Bone marrow (tissue), 2 donors: Measurements from ENCODE around the gene EPHB6.

Source experiments
- DNase-seq, 2 donors: peaks; one replicate each; lab custom pipeline; 2025; lab: John Stamatoyannopoulos, UW

EPHB6 gene

GRCh38 chr7:142880876-142881505 is 26.1 kb downstream of the EPHB6 start:
- DNase-seq = no peak

DNA sequence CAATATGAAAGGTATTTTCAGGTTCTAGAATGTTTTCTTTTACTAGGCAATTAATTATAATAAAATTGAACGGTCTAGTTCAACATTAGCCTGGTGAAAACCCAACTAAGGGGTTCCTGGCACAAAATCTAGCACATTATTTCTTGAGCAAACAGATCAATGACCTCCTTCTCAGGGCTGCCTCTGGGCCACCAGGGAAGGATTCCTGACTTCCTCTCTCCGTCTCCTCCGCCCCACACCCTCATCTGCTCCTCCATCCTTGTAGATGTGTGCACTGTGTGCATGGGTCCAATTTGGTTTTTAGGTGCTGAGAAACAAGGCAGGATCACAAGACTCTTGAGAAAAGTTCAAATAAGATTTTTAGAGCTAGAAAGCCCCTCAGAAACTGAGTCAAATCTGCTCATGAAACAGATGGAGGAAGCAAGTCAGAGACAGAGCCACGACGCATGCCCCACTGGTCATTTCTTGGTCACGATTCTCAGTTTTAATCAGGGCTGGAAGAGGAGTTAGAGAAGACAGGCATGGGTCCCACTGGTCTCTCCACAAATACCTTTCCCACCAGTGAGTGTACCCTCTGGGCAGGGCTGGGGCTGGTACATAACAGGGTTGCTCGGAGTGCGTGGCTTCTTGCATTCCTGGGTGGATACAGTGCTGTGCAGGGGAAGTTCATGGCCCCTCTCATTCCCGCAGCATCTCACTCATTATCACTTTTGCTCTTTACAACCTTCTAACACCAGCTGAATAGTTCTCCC is 26.9 kb downstream of the EPHB6 start:
- DNase-seq = no peak

GRCh38 chr7:142882338-142882678 is 27.4 kb downstream of the EPHB6 start:
- DNase-seq = no peak

GRCh38 chr7:142883145-142883544 is 28.3 kb downstream of the EPHB6 start:
- DNase-seq = no peak

DNA sequence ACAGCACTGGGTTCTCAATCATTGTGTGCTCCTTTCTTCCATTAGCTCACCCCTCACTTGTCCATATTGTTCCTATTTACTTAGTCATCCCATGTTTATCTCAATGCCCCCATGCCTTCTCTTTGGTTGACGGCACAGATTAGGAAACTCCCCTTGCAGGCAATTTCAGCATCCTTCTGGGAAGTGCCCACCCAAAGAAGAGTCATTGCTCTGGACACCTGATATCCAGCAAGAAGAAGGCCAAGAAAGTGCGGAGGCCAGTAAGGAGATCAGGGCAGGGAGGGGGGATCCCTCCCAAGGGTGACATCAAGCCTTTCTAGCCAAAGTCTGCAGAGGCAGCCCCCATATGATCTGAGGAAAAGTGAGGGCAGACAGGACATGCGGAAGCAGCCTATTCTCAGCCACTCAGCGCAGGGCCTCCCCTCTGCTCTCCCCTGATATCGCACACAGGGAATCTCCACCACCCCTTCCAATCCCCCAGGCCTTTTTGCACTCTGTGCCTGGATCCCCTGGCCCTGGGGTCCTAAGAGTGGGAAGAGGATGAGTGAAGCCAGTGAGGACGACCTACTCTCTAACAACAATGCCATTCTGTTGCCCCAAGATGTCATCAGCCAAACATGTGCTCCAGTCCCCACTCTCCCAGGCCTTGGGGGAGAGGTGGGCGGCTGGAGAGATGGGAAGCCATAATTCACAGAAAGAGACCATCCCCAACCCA is 28.9 kb downstream of the EPHB6 start:
- no peak for DNase-seq

- no peak for DNase-seq
Measured at GRCh38 chr7:142884286-142884640, 29.4 kb downstream of the EPHB6 start.

DNA sequence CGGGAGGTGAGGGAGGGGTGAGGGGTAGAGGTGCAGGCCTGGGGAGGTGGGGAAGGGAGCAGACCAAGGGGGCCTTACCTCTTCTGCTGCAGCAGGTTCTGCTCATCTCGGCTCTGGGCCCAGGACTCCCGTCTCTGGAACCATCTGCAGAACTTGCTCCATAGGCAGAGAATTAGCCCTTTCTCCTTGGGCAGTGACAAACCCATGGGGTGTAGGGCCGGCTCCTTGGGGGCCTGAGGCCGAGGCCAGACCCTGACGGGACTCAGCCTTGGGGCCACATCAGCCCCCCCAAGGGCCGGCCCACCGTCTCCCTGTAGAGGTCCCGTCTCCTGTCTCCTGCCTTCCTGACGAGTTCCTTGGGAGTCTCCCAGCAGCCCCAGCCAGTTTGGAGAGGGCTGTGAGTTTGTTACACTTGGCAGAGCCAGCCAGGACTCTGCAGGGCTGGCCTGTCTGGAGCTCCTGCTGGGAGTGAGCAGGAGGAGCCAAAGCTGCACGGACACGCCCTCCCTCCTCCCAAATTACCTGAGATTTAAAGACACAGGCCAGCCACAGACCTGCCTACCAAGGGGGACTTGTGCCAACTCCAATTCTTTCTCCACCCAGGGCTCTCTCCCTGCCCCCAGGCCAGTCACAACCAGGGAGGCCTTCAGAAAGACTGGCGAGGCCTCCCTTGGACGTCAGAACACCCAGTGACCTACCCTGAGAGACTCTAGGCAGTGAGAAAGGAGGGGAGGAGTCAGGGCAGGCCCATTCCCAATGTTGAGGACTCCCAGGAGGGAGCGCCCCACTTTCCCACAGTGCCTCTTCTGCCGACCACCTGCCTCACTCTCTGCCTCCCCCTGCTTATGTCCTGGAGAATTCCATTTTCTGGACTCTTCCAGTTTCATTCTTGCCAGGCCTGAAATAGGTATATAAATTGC is 30.7 kb downstream of the EPHB6 start, which contains the start of gene TRPV6:
TSS of gene TRPV6 (minus strand) at position 435 of the 920 bp plus-strand sequence.
- DNase-seq = no peak

DNA sequence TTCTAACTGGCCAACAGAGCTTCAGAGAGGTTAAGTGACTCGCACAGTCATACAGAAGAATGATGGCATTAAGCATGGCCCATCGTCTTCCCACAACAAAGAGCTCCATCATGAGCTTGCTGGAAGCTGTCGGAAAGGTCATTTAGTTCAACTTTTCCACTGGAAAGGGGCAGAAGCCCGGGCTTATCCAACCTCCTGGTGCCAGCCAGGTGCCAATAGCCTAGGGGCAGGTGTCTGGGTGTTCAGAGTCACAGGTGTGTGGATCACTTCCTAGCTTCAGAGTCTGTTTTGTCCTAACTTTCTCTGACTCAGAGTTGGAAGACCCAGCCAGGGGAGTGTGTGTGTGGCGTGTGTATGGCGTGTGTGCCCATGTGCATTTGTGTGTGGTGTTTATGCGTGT is 32.0 kb downstream of the EPHB6 start:
- DNase-seq = no peak

DNA sequence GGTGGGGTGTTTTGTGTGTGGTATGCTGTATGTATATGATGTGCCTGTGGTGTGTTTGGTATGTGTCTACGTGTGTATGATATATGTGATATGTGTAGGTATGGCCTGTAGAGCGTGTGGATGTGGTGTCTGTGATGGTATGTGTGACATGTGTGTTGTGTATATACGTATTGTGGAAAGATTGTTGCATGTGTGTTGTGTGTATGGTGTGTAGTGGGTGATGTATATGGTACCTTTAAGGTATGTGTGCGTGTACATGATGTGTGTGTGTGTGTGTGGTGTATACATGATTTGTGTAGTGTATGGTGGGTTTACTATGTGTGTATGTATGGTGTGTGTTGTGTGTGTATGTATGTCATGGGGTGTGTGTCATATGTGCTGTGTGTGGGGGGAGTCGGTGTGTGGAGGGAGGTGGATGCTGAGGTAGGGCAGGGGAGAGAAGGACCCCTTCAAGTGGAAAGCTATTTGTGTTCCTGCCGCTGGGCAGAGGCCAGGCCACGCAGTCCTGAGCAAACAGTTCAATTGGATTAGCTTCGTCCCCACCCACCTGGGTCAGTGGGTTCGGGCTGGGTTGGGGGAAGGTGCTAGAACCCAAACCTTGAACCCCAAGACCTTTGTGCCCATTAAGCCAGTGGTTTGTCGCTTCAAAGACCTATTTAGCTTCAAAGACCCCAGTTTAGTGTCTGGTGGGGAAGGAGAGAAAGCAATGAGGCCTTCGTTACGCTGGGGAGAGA is 32.6 kb downstream of the EPHB6 start:
- DNase-seq = no peak

DNA sequence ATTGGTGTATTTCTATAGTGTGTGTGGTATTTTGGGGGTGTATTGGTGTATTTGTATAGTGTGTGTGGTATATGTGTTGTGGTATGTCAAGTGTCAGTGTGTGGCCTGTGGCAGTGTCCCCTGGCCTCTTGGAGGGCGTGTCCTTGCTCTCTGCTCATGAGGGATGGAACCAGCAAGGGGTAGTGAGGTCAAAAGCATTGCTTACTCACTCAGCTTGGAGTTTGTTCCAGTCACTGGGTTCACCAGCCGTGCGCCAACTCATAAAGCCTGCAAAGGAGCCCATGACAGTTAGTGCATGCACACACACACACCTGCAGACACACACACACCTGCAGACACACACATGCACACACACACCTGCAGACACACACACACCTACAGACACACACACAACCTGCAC is 34.9 kb downstream of the EPHB6 start:
- no peak for DNase-seq

- DNase-seq = no peak
Measured at GRCh38 chr7:142890874-142891485, 36.1 kb downstream of the EPHB6 start.

- no peak for DNase-seq
Measured at GRCh38 chr7:142891490-142892082, 36.7 kb downstream of the EPHB6 start.

DNA sequence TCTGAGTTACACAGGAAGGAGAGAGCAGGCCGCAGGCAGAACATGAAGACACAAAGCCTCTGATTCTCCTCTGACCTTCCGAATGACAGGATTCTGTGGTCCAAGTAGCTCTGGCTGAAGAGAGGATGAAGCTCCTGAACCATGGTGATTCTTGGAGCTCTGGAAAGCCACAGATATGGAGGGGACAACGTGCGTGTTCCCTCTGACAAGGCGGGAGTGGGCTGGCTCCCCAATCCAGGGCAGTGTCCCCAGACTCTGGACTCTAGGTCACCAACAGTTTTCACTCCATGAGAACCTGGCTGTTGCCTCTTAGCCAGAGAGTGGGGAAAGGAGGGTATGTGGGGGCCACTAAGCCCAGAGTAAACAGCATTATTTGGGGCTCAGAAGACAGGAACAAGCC is 38.1 kb downstream of the EPHB6 start:
- DNase-seq = no peak

DNA sequence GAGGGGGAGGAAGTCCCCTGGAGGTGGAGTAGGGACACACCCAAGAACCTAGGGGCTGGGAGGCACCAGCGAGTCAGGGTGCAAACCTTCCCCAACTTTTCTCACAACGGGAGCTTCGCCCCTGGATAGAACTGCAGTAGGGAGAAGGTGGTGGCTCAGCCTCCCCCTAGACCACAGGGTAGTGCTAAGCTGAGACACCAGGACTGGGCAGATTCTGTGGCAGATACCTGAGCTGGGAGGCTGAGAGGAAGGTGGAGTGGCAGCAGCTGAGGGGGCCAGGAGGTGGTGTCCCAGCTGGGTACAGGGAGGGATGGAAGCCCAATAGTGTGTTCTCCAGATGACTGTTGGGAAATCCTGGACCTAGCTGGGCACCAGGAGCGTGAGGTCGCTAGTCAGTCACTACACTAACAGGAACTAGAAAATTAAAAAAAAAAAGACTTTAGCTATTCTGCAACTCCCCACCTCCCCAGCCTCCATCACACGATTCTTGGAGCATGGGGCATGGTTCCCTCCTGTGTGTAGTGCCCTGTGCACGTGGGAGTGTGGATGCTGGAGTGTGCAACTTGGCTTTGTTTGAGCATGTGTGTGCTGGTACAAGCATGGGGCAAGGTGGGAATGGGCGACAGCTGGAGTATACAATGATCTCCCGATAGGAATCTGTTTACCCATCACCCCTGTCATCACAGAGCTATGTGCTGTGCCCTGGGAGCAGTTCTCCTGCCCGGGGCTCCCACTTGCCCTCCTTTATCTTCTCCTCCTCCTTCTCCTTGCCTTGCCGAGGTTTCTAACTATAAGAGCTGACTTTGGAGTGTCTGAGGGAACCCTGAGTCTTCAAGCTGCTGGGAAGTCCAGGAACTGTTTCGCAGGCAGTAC is 39.5 kb downstream of the EPHB6 start:
- no peak for DNase-seq

DNA sequence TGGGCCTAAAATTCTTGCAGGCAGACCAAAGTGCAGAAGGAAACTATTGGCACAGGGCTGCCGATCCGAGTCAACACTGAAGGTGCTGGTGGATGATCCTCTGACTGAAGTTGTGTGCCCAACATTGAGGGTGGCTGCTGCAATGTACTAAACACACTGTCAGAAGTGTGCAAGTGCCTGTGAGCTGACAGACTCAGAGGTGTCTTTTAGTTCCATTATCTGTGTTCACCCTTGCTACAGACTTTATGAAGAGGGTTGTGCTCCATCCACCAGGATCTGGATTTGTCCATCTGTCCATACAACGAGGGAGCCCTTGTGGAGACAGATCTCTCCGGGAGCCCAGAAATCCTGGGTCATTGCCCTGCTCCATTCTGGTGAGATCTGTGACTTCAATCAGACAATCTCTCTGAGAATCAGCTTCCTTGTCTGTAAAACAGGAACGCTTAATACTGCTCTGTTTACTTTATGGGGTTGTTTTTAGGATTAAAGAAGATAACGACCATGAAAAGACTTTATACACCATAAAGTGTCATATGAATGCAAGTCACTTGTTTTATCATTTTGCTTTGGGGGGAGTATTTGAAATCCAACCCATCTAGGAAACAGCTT is 40.2 kb downstream of the EPHB6 start:
- DNase-seq = no peak

- DNase-seq = no peak
Measured at GRCh38 chr7:142896151-142896550, 41.3 kb downstream of the EPHB6 start.

DNA sequence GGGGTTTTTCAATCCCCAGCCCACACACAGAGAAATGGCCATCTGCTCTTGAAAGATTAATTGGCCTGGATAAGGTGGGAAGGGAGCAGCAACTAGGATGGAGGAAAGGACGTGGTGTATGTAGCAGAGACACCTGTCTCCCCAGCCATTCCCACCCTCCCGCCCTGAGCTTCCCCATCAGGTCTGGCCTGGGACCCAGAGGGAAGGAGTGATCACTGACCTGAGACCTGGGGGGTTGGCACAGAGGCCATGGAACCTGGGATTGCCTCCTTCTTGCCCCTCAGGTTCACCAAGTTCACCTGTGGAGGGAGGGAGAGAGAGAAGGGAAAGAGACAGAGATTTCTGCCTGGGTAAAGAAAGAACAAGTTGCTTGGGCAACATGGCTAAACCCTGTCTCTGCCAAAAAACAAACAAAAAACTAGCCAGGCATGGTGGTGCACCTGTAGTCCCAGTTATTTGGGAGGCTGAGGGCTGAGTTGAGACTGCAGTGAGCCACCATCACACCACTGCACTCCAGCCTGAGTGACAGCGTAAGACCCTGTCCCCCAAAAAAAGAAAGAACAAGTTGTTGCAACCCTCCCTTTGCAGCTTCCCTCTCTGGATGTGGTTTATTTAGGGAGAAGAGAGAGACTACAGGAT is 42.0 kb downstream of the EPHB6 start:
- DNase-seq = no peak

- DNase-seq = no peak
Measured at GRCh38 chr7:142897691-142898090, 42.8 kb downstream of the EPHB6 start.
